Hematopoietic multipotent progenitor cell treated with erythropoietin and hydrocortisone succinate and interleukin-3 and kit ligand, for 8 days (in vitro differentiated cells): ENCODE results near the gene NPAS3.

Experiments
- DNase-seq: peaks from one replicate; pipeline ENCODE4 v3.0.0-alpha.2; 2015

NPAS3 gene

DNA sequence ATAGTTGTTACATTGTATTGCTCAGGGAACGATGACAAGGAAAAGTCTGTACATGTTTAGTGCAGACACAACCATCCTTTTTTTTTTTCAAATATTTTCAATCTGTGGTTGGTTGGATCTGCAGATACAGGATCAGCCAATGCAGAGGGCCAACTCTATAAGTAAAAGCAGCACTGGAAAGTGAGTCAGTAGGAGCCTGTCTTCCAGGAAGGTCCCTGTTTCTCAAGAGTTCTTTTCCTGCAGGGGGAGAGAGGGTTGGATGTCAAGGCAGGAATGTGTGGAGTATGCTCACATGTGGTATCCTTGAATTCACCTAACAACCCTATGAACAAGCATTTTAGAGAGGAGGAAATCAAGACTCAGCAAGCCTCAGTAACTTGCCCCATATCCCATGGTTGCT lies 409.1 kb downstream of the NPAS3 start:
- DNase-seq, result no peak

DNA sequence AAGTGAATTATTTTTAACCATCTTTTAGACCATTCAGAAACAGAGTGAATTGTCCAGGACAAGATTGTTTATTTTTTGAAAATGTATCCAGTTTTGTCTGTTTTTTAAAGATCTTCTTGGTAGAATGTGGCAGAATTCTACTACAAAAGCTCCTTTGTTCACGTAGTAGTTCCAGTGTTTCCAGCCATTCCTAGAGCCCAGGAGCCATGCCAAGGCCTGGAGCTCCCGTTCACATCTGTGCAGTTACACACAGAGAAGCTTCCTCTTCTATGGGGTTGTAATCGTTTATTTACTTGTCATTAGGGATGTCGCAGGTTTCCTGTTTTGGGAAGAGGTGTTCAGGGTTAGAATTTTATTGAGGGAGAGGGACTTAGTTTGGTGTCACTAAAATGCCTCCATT lies 409.8 kb downstream of the NPAS3 start:
- no peak for DNase-seq

DNA sequence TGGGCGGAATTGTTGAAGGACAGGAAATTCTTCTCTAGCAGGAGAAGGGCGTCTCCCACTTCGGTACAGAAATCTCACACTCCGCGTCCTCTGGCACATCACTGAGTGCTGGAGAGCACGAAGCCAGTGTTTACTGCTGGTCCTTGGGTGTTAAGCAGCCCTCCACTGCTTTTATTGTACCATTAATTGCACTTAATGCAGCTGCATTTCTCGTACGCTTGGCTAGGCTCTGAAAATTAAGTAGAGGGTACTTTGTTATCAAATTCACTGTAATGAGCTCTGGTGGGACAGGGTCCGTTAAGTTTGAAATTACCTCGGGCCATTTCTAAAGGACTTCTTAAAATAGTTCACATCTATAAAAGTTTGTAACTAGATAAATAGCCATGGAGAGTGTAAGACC lies 411.2 kb downstream of the NPAS3 start:
- no peak for DNase-seq

DNA sequence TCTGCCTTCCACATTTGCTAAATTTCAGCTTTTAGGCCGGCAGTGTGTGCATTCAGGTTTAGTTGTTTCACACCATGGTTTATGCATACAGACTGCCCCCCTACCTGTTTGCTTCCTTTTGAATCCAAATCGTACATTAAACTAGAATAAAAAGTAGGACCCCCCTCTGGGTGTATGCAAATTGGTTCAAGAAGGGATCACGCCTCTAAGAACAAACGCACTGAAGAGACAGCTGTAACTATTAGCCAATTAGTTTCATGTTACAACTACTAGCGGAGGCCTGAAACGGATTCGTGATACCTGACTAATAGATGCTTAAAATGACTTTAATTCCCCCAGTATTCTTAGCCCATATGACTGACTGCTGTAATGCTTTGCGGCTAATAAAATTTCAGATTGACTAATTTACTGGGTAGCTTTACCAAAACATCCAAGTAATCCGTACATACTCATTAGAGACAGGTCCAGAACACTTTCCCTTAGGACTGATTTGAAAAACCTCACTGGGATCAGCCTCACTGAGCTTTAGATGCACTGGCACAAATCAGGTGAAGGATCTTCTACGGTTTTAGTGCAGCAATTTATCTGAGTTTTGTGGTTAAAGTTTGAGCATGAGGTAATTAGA lies 411.8 kb downstream of the NPAS3 start:
- DNase-seq, result no peak

DNA sequence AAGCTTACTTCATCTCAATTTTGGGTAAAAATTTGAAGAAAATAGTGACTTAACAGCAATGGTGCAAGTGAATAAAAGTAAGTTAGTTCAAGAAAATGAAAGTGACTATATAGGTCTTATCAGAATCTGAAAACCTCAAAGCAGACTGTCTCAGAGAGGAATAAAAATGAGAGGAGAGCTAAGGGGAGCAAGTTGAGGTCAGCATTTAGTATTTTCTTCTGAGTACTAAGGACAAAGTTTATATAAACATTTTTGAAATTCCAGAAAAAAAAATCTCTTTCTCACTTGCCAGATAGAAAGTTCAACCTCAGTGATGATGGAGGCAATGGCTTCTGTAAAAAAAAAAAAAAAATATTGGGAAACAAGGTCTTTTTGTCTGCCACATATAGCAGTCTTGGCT lies 414.1 kb downstream of the NPAS3 start:
- DNase-seq, result no peak

DNA sequence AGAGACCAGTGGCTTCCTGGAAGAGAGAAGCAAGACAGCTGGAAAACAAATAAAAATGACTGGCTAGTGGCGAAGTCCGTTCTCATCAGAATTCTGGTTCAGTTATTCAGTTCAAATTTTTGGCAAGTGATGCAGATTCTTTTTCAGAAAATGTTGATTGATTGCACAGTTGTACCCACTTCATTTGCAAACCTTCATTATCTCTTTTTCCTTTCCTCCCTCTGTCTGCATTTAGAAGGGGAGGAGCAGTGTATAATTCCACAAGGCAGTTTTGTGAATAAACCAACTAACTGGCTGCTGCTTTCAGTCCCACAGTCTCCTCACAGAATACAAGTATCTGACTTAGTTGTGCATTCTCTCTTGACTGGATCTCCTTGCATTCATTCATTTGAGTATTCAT lies 417.5 kb downstream of the NPAS3 start:
- DNase-seq, result no peak

DNA sequence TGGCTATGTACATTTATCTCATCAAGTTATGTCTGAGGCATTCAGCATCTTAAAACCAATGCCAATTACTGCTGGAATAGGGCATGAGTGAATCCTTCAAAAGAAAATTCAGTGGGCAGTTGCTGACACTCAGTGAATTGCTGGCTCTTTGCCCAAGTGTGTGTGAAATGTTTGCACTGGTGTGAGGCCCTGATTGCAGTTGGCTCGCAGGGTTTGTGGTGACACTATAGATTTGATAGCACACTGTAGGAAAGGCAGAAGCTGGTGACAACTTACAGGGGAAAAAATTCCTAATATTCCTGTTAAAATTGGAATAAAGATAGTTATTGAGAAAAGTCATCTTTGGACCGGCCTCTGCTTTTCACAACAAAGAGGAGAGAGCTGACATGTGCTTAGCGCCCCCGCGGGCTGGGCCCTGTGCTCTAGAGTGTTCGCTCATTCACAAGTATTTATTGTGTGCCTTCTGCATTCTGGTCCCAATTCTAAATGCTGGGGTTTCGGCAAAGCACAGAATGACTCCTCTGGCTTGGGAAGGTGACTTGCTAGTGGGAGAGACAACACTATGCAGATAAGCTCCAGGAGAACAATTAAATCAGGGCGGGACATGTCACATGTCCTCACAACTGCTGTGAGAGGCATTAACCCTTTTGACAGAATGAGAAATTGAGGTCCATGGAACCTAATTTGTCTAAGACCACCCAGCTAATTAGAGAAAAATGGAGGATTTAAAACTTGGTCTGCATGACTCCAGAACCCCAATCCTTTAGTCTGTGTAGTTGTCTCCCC lies 418.7 kb downstream of the NPAS3 start:
- peak; percentile 41 for DNase-seq

DNA sequence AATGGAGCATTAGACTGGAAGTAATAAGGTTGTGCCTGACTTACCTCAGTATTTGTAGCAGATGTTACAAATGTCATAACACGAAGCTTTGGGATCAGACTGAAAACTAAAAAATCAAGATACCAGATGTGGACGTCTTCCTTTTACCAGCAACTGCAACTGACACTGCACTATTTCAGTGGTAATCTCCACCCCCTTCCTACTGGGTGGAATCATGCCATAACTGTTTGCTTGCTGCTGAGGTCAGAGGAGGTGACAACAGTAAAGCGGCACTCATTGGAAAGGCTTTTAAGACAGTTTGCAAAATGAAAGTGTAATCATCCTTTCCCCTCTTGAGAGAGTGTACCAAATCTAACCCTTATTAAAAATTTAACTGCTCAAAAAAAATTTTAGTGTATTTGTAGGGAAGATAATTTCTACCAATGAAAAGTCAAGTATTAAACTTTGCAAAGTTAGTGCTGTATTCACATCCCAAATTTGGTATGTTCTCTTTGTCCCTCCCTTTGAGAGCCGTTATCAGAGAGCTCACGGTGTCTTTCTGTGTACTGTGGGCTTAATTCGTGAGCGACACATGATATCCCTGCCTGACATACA lies 420.7 kb downstream of the NPAS3 start:
- peak; percentile 61 for DNase-seq

DNA sequence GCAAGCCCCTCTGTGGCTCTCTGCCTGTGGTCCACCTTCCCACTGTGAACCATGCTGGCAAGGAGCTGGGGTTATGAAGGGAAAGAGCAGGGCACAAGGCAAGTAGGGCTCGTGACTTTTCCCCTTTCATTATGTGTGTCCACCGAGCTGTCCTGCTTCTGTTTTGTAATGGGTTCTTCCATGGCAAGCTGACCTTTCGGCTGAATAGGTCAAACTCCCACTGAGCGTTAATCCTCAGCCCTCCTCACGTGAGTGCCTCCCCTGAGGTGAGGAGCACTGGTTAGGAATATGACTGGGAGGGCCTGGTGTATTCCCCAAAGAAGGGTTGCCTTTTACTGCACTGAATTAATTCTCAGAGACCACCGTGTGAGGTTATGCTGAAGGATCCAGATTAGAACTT lies 424.3 kb downstream of the NPAS3 start:
- no peak for DNase-seq

DNA sequence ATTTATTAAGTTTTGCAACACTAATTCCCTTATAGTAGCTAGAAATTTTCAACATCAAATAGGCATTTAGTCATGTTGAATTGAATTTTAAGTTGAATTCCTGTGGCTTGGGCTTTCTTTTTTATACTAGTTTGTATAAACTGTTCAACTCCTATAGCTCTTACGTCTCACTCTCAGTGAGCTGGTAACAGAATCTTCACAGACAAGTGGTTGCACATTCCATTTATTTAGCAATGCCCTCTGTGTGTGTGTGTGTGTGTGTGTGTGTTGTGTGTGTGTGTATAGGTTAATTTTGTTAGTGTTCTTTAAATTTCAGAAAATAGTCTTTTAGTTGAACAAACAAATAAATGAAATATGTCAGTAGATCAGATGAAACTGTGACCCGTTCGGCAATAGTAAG lies 425.0 kb downstream of the NPAS3 start:
- no peak for DNase-seq

DNA sequence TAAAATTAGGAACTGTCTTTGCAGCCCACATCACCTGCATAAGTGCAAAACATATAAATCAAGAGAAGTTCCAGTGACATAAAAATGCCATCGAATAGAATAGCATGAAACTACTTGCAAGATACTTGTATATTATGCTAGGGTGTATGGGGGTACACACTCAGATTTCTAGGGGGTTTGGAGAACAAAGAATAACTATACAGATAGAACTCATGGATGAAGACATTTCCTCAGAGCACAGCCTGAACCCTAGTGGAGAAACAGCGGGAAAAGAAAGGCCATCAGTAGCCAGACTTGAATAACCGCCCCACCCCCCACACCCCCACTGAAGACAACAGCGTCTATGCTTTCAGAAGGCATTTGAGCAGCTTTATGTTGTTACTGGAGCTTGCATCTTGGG lies 425.8 kb downstream of the NPAS3 start:
- no peak for DNase-seq

DNA sequence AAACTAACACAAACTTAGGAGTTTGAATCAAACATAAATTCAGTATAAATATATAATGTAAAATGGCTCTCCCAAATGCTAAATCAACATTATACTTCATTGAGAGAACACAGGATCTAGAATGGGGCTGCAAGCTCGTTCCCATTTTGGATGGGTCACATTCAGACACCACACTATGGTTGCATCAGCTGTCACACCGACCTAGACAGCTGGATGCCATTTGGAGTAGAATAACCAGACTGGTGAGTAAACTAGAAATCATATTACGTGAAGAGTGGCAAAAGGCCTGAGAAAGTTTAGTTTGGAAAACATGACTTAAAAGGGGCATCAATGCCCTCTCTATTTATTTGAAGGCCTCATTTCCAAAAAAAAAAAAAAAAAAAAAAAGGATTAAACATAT lies 430.4 kb downstream of the NPAS3 start:
- DNase-seq, result no peak

DNA sequence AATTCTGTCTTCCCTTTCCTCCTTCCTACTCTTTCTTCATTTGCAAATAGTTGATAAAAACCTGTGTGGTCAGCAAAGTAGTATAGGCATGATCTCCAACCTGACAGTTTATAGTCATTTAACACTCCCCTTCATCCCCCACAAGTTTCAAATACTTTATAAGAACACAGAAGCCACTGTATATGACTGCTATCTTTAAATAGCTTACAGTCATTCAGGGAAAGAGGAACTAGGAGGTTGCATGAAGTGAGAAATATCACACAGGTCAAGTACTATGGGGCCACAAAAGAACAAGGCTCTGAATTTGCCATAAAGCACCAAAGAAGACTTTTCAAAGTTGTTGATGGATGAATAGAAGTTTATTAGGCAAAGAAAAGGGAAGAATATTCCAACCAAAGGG lies 431.3 kb downstream of the NPAS3 start:
- no peak for DNase-seq

DNA sequence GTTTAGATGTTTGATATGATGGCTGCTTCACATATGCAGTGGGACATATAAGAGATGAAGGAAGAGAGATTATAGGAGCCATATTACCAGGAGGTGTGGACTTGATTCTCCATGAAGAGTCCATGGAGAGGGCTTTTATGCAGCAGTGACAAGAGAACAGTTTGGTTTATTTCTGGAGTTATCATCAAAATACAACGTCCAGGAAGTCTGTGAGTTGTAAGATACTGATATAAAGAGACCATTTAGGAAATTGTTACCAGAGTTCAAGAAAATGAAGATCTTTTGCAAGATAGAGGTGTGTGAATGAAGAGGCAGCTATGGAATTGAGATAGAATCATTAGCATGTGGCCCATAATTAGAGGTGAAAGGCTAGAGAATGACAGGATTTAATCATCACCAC lies 431.7 kb downstream of the NPAS3 start:
- DNase-seq, result no peak

DNA sequence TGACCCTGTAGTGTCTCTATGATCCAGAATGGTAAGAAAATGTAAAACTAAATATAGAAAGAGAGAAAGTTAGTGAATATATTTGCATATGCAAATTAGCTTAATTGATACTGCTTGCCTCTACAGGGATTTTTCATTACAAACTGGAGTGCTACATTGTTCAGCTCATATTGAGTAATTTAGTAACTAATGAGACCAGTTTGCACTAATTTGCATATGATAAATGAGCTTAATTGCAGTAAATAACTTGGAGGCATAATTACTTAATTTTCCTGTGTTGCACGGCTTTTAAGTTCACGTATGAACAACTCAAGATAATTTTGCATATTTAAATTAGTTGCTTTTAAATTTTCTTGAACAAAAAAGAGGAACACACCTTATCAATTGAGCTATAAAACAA lies 436.5 kb downstream of the NPAS3 start:
- no peak for DNase-seq

DNA sequence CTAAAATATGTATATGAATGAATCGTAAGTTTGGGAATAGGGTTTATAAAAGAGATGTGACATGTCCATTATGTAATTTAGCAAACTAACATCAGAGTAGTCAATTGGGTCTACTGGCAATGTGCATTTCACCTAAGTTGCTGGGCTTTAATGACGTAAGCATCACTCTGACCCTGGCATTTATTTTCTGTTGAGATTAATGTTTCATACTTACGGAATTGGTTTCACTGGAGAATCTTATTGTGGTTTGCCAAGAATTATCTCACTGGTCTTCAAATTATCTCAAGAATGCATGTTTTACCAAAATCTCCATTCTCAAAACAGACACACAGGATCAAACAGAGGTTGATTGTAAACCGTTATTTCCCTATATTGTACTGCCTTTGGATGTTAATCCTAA lies 437.1 kb downstream of the NPAS3 start:
- DNase-seq, result no peak

DNA sequence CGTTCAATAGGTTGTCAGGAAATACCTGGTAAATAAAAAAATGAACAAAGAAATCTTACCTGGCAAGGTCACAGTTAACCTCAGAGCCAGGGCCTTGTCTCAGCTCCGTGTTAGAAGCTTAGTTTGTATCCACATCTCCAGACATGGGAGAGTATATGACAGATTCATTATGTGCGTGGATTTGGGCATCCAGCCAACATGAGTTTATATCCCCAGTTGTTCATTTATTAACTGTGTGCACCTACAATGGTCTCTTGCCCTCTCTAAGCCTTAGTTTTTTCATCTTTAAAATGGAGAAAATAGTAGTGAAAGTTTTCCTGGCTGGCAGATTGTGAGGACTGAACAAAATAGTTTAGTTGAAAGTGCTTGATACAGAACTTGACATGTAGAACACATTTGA lies 437.8 kb downstream of the NPAS3 start:
- no peak for DNase-seq

DNA sequence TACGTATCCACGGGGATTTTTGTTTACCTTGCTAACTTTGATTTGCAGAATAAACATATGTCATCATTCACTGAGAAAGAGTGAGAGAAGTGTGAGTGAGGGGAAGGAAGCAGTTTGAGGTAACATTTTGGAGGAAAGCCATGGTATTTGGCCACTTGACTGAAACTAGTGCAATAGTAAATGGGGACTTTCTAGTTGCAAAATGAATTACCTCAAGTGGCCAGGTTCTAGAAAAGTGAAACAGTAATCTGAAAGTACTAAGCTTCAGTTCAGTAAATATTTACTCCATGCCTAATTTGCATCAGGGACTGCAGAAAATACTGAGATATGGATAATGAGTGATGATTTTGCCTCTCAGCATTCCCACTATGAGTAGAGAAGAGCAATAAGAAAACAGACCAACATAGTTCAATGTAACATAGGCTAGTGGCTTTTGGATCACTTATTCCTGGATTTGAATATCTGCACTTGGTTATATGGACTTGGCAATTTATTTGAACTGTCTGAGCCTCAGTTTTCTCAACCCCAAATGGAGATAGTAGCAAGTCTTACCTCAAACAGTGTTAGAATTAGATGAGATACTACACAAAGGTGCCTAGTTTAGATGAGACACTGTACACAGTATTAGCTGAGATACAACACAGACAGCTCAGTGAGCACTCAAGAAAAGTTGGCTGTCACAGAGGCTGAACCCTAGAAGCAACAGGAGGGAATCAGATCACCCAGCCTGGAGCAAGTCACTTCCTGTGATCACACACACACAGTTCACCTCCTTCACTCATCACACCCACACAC lies 439.1 kb downstream of the NPAS3 start:
- DNase-seq, result no peak

DNA sequence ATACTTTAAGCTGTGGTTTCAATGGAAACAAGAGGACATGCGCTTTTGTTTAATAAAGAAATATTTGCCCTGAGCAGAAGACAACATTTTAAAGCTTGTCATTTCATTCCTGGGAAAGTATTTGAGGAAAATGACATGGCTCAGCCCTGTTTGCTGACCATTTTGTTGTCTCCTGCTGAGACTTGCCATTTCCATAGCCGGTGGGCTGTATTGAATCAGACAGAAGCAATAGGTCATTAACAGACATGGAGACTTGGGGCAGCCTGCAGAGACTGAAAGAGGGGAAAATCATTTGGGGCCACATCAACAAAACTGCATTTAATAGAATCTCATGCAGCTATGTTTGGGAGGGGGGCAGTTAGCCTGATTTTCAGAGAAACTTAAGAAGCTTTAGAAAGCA lies 443.0 kb downstream of the NPAS3 start:
- DNase-seq, result no peak

DNA sequence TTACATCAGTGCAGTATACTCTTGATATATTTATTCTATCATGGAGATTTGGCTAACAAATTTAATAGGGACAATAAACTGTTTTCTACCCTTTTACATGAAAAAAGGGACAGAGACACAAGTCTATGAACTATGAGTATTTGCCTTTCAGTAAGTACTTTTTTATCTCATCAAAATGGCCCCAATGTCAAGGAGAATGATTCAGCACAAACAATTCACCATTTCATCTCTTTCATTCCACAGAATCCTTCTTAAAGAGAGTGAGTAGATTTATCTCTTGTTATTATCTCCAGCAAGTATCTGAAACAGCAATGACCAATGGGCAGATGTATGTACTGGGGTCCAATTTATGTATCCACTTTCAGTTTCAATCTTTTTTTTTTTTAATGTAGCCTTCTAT lies 447.5 kb downstream of the NPAS3 start:
- no peak for DNase-seq

DNA sequence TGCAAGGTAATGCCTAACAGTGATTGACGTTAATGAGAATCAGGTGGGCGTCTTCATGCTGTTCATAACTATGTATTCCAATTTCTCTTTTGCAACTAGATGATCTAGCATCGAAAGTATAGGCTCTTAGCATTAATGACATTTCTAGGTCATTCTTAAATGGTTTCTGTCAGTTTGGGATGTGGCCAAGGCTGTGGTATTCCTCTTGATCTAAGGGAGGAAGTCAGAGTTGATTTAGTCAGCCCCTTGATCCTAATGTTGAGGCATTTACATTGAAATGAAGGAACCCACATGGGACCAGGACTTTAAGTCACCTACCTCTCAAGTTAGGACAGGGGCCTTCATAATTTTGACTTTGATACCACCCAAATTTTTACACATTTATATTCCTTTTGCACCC lies 448.1 kb downstream of the NPAS3 start:
- DNase-seq, result no peak

DNA sequence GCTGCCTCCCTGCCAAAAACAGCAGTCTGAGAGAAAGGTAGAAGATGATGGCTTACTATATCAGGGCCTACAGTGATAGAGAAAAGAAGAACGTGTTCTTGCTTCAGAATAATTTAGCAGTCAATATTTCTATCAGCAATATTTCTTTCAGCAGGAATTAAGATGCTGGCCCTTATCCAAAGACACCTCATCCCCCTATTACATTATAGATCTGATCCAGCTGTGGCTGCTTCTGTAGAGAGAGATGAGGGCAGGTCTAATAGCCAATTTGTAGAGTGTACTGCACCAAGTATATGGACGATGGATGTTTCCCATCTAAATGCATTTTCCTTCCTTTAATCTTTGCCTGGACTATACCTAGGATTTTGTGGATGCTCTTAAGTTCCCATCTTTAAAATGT lies 451.7 kb downstream of the NPAS3 start:
- no peak for DNase-seq

DNA sequence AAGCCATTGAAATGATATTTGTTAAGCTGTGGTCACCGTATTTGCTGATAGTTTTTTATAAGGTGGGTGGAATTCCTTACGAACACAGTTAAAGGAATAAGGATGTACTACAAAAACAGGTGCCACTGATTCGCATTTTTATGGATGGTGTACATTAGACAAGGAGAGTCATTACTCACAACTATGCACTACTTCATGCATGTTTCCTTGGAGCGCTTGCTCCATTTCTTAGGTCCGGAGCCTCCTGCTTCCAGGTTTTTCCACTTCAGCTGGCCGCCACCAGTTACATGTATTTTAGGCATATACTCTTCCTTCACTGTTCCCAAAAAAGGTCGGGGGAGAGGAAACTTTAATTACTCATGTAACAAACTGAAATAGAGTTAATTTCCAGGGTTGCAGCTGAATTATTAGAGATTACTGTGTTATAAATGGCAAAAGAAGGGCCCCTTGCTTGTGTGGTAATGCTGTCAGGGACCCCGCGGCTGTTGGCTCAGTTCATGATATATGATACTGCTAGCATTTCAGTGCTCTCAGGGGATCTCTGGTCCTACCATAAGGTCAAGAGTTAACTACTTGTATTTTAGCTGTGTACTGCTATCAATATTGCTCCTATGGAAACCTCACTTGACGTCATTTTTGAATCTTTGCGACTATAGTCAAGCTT lies 454.7 kb downstream of the NPAS3 start:
- DNase-seq, result no peak
